ENCODE measurements around the gene SUMO4. TPM values are rescaled to one million over a fixed set of nuclear protein-coding genes. Genes with fewer than 3 reads are reported as not detected.

SUMO4 gene
- total RNA-seq, 3 donors from 2014 or later: 1.7 to 3.6 (median 2.7) TPM

GRCh38 chr6:149383371-149383770, 16.7 kb upstream of the SUMO4 start:
- DNase-seq (no peak), ATAC-seq (no peak)
- peaks cover 19% of the 10 kb centered on the region for H3K4me1 ChIP-seq (ENCODE audit: low read depth)
- H3K4me3 ChIP-seq: no peak overlapping the region
- H3K36me3 ChIP-seq (ENCODE audit: low read depth): no peaks in the 10 kb centered on the region
- H3K9me3 ChIP-seq: no peaks in the 10 kb centered on the region
- no peak for TF ChIP-seq CTCF (IDR thresholded peaks at IDR 0.05)
- intact Hi-C loops (cut with DNase I, micrococcal nuclease): no loop called here

- Histone ChIP-seq H3K9me3 (no peaks in the 10 kb centered on the region), H3K4me1 (ENCODE audit: low read depth) (peaks cover 27% of the 10 kb centered on the region), H3K4me3 (no peak overlapping the region), H3K36me3 (ENCODE audit: low read depth) (no peaks in the 10 kb centered on the region)
- DNase-seq (no peak), ATAC-seq (no peak)
- intact Hi-C loops (cut with DNase I, micrococcal nuclease): no loop called here
- TF ChIP-seq CTCF (IDR thresholded peaks at IDR 0.05): no peak
Observed at GRCh38 chr6:149384464-149384863, 15.6 kb upstream of the SUMO4 start.

- ATAC-seq: no peak
- intact Hi-C loops (cut with DNase I, micrococcal nuclease): no loop called here
Observed at GRCh38 chr6:149385998-149386646, 13.9 kb upstream of the SUMO4 start.

GRCh38 chr6:149387779-149388512, 12.1 kb upstream of the SUMO4 start:
- intact Hi-C loops (cut with DNase I, micrococcal nuclease): no loop called here
- Histone ChIP-seq H3K4me3 (no peak overlapping the region), H3K4me1 (ENCODE audit: low read depth) (peaks cover 39% of the 10 kb centered on the region), H3K9me3 (no peaks in the 10 kb centered on the region), H3K36me3 (ENCODE audit: low read depth) (no peaks in the 10 kb centered on the region)
- peak; percentile 95 for ATAC-seq
- TF ChIP-seq CTCF (IDR thresholded peaks at IDR 0.05): no peak
- peak in 1 of 3 donors; percentile 21 for DNase-seq

More at GRCh38 chr6:149385998-149386646, 13.9 kb upstream of the SUMO4 start:
- no peak for TF ChIP-seq CTCF (IDR thresholded peaks at IDR 0.05)
- H3K4me3 ChIP-seq: no peak overlapping the region
- H3K4me1 ChIP-seq (ENCODE audit: low read depth): peaks cover 34% of the 10 kb centered on the region
- DNase-seq: no peak
- no peaks in the 10 kb centered on the region for H3K9me3 ChIP-seq
- no peaks in the 10 kb centered on the region for H3K36me3 ChIP-seq (ENCODE audit: low read depth)

- Histone ChIP-seq H3K4me3 (no peak overlapping the region), H3K4me1 (ENCODE audit: low read depth) (peaks cover 39% of the 10 kb centered on the region), H3K36me3 (ENCODE audit: low read depth) (no peaks in the 10 kb centered on the region), H3K9me3 (no peaks in the 10 kb centered on the region)
- no peak for DNase-seq
- TF ChIP-seq CTCF (IDR thresholded peaks at IDR 0.05): no peak
- no peak for ATAC-seq
- intact Hi-C loops (cut with DNase I, micrococcal nuclease): no loop called here
Observed at GRCh38 chr6:149389509-149390297, 10.4 kb upstream of the SUMO4 start.
